GM23338 (cell line): ENCODE measurements around the gene SZT2. TPM values are rescaled to one million over a fixed set of nuclear protein-coding genes. Genes with fewer than 3 reads are reported as not detected.
"Not testable (repeated sequence)": the region's sequence is repeated elsewhere in the genome, so short reads cannot be mapped to it uniquely, and the experiment has no call there.

Experiments
- ATAC-seq: fragments of 200-7000 bp; cut with Tn5 transposase; 3 replicates; pipeline ENCODE4 v1.9.1; 2020
- DNase-seq: peaks from one replicate; pipeline ENCODE4 v3.0.0-alpha.2; 2015; ENCODE audit warnings: low spot score
- H2AFZ ChIP-seq: fragments of 200-600 bp; sonication (generic); 2 replicates; pipeline ENCODE4 v1.8.0; 2016; ENCODE audit warnings: antibody characterized with exemption, mild to moderate bottlenecking, moderate library complexity
- H3F3A ChIP-seq: fragments of 200-600 bp; sonication (generic); replicated peaks from 2 replicates; pipeline ENCODE4 v1.8.0; 2017; ENCODE audit warnings: antibody characterized with exemption, mixed run types, low read depth
- H3K27ac ChIP-seq: fragments of 200-600 bp; sonication (generic); 2 replicates; pipeline ENCODE4 v1.6.1; 2016; ENCODE audit warnings: low read depth
- H3K27me3 ChIP-seq: fragments of 200-600 bp; sonication (generic); 2 replicates; pipeline ENCODE4 v1.8.0; 2016; ENCODE audit warnings: mild to moderate bottlenecking, mixed run types, moderate library complexity; ENCODE audit not compliant: insufficient read depth
- H3K36me3 ChIP-seq: fragments of 200-600 bp; sonication (generic); 2 replicates; pipeline ENCODE4 v1.8.0; 2016; ENCODE audit warnings: mild to moderate bottlenecking; ENCODE audit not compliant: insufficient read depth
- H3K4me1 ChIP-seq: fragments of 200-600 bp; sonication (generic); 2 replicates; pipeline ENCODE4 v1.8.0; 2016; ENCODE audit warnings: mild to moderate bottlenecking, moderate library complexity; ENCODE audit not compliant: insufficient read depth
- H3K4me2 ChIP-seq: fragments of 200-600 bp; sonication (generic); 2 replicates; pipeline ENCODE4 v1.7.1; 2017; ENCODE audit warnings: mixed run types
- H3K4me3 ChIP-seq: fragments of 200-600 bp; sonication (generic); 2 replicates; pipeline ENCODE4 v1.6.1; 2016; ENCODE audit warnings: mixed run types
- H3K79me2 ChIP-seq: fragments of 200-600 bp; sonication (generic); replicated peaks from 2 replicates; pipeline ENCODE4 v1.8.0; 2017; ENCODE audit warnings: mild to moderate bottlenecking; ENCODE audit not compliant: insufficient read depth
- H3K9me2 ChIP-seq: fragments of 200-600 bp; sonication (generic); 2 replicates; pipeline ENCODE4 v1.8.0; 2017; ENCODE audit not compliant: insufficient read depth
- H4K20me1 ChIP-seq: fragments of 200-600 bp; sonication (generic); replicated peaks from 2 replicates; pipeline ENCODE4 v1.8.0; 2017; ENCODE audit warnings: mild to moderate bottlenecking; ENCODE audit not compliant: insufficient read depth
- H3K27ac Mint-ChIP-seq: 2 replicates; pipeline ENCODE4 v1.8.0; 2020; ENCODE audit warnings: inconsistent platforms, mild to moderate bottlenecking, moderate library complexity, mixed read lengths
- H3K27me3 Mint-ChIP-seq: 3 replicates; pipeline ENCODE4 v1.8.0; 2022; ENCODE audit warnings: low read depth, mild to moderate bottlenecking, moderate library complexity, mixed read lengths, inconsistent platforms; ENCODE audit not compliant: insufficient read depth, poor library complexity
- H3K36me3 Mint-ChIP-seq: 3 replicates; pipeline ENCODE4 v1.8.0; 2021; ENCODE audit warnings: low read depth, mild to moderate bottlenecking, inconsistent platforms, moderate library complexity, mixed read lengths
- H3K4me1 Mint-ChIP-seq: 3 replicates; pipeline ENCODE4 v1.8.0; 2020; ENCODE audit warnings: mild to moderate bottlenecking, inconsistent platforms, mixed read lengths
- H3K4me3 Mint-ChIP-seq: 3 replicates; pipeline ENCODE4 v1.8.0; 2021; ENCODE audit warnings: moderate library complexity, mild to moderate bottlenecking, inconsistent platforms, mixed read lengths
- H3K9me3 Mint-ChIP-seq: 3 replicates; pipeline ENCODE4 v1.8.0; 2020; ENCODE audit warnings: moderate library complexity, mild to moderate bottlenecking, inconsistent platforms, mixed read lengths
- CREB1 ChIP-seq: fragments of 250-450 bp; sonication (Bioruptor Pico); IDR thresholded peaks from 2 replicates; pipeline ENCODE4 v1.5.0; 2020; ENCODE audit warnings: low read depth, mild to moderate bottlenecking, moderate library complexity
- CTCF ChIP-seq, 2 experiments: fragments of 200-600 bp in 1 of 2; sonication (generic) in 1 of 2; conservative IDR thresholded peaks; 2 replicates each; pipeline versions ENCODE4 v1.5.1 to v1.6.1; 2016 to 2017; ENCODE audit warnings: antibody characterized with exemption in 2 of 2, low read depth in 2 of 2, mild to moderate bottlenecking in 2 of 2, moderate library complexity in 1 of 2
- EZH2 ChIP-seq: fragments of 200-600 bp; sonication (generic); IDR thresholded peaks from one replicate; pipeline ENCODE4 v1.8.0; 2017; ENCODE audit warnings: antibody characterized with exemption, mild to moderate bottlenecking, low read depth; ENCODE audit not compliant: unreplicated experiment
- EZH2phosphoT487 ChIP-seq: fragments of 200-600 bp; sonication (generic); IDR thresholded peaks from one replicate; pipeline ENCODE4 v1.8.1; 2018; ENCODE audit warnings: antibody characterized with exemption; ENCODE audit not compliant: unreplicated experiment
- JUNB ChIP-seq: IDR thresholded peaks from one replicate; pipeline ENCODE4 v1.6.1; 2016; ENCODE audit warnings: antibody characterized with exemption; ENCODE audit not compliant: unreplicated experiment
- POLR2AphosphoS5 ChIP-seq: IDR thresholded peaks from 2 replicates; pipeline ENCODE4 v1.6.1; 2016; ENCODE audit warnings: antibody characterized with exemption, low read depth
- REST ChIP-seq: IDR thresholded peaks from one replicate; pipeline ENCODE4 v1.6.1; 2018; ENCODE audit warnings: antibody characterized with exemption; ENCODE audit not compliant: unreplicated experiment
- STAT1 ChIP-seq: IDR thresholded peaks from one replicate; pipeline ENCODE4 v1.6.1; 2016; ENCODE audit warnings: antibody characterized with exemption; ENCODE audit not compliant: unreplicated experiment
- ZNF462 ChIP-seq: fragments of 250-450 bp; sonication (Bioruptor Pico); IDR thresholded peaks from 2 replicates; pipeline ENCODE4 v1.5.0; 2020; ENCODE audit warnings: mild to moderate bottlenecking, moderate library complexity
- polyA plus RNA-seq: library from polyadenylated mRNA; unstranded; fragments of >200 nt; fragmentation: Nextera tagmentation; extraction: Ambion mirVana; gene quantifications from 2 replicates; pipeline ENCODE4 v1.2.1, GENCODE V29; 2016
- total RNA-seq: library from RNA; depleted of rRNA; stranded (reverse); fragments of >200 nt; shearing (Covaris generic); gene quantifications from 2 replicates; pipeline ENCODE4 v1.2.3, GENCODE V29; 2014

SZT2 gene
- total and polyA plus RNA-seq, 2 experiments from 2014 or later, result 4.1 to 16.1 TPM

- Mint-ChIP-seq H3K4me1 (peaks cover 13% of the 10 kb centered on the region), H3K27ac (peak overlapping the region; percentile 51; the same call in 1 of the 2 replicates)
- not testable (repeated sequence) for H3K4me3 ChIP-seq, H3K36me3 Mint-ChIP-seq, H3K36me3 ChIP-seq, H3K4me1 ChIP-seq, H3K4me3 Mint-ChIP-seq, H3K27ac ChIP-seq, H3K4me2 ChIP-seq, H3K27me3 ChIP-seq, H3F3A ChIP-seq, H3K27me3 Mint-ChIP-seq, H2AFZ ChIP-seq, H4K20me1 ChIP-seq, H3K79me2 ChIP-seq, H3K9me3 Mint-ChIP-seq
- DNase-seq, result peak; percentile 51
- TF ChIP-seq CREB1 (CRISPR knock-in tag), result peak; percentile 57; the same call in 1 of the 2 replicates
- ATAC-seq, result peak; percentile 68
- H3K9me2 ChIP-seq, result peaks cover 13% of the 10 kb centered on the region
Observed at GRCh38 chr1:43472463-43473151, 82.9 kb downstream of the SZT2 start.

- H3K79me2 ChIP-seq, result no peaks in the 10 kb centered on the region
- H3K4me3 ChIP-seq, result no peak overlapping the region
- Mint-ChIP-seq H3K4me3 (no peak overlapping the region), H3K9me3 (no peaks in the 10 kb centered on the region), H3K4me1 (peaks cover 13% of the 10 kb centered on the region), H3K36me3 (no peaks in the 10 kb centered on the region), H3K27ac (no peak overlapping the region), H3K27me3 (no peaks in the 10 kb centered on the region)
- ATAC-seq, result no peak
- H3K9me2 ChIP-seq, result peaks cover 13% of the 10 kb centered on the region
- no peak for DNase-seq
- no peaks in the 10 kb centered on the region for H3K4me1 ChIP-seq
- no peaks in the 10 kb centered on the region for H3F3A ChIP-seq
- H3K4me2 ChIP-seq, result no peak overlapping the region
- H3K27ac ChIP-seq, result no peak overlapping the region
- H3K27me3 ChIP-seq, result no peaks in the 10 kb centered on the region
- H3K36me3 ChIP-seq, result no peaks in the 10 kb centered on the region
- H4K20me1 ChIP-seq, result no peaks in the 10 kb centered on the region
- no peak overlapping the region for H2AFZ ChIP-seq
- TF ChIP-seq ZNF462 (CRISPR knock-in tag), result no peak
- TF ChIP-seq STAT1, result no peak
- no peak for TF ChIP-seq POLR2AphosphoS5
- no peak for TF ChIP-seq EZH2
- no peak for TF ChIP-seq REST
- no peak for TF ChIP-seq EZH2phosphoT487
- TF ChIP-seq CTCF (conservative IDR thresholded peaks at IDR 0.05; ENCODE audit: low read depth in 2 of 2), result no peak
- no peak for TF ChIP-seq JUNB
Observed at GRCh38 chr1:43473463-43473862, 83.8 kb downstream of the SZT2 start.
